Calu3 (cell line): ENCODE results near the gene PRORP. TPM values are rescaled to one million over a fixed set of nuclear protein-coding genes. Genes with fewer than 3 reads are reported as not detected.
A peak's percentile ranks its signal among the peaks of the same experiment; 100 is the strongest.

ENCODE experiments used
- BruUV-seq: library from RNA; stranded (reverse); fragments of 400-500 nt; replicated peaks from 2 replicates; lab custom pipeline; 2021; lab: Mats Ljungman, UMichigan
- CTCF ChIA-PET: fragments of 300-600 bp; sonication (Branson Sonifier 250); formaldehyde crosslinking; loops from one replicate; lab custom pipeline; 2022; ENCODE audit warnings: antibody characterized with exemption; lab: Charles Lee
- DNase-seq: peaks from one replicate; pipeline ENCODE4 v3.0.0; 2022
- H3K27ac Mint-ChIP-seq: one replicate; pipeline ENCODE4 v1.8.0; 2022; ENCODE audit warnings: mixed read lengths; ENCODE audit not compliant: unreplicated experiment
- H3K27me3 Mint-ChIP-seq: one replicate; pipeline ENCODE4 v1.8.0; 2022; ENCODE audit warnings: mixed read lengths; ENCODE audit not compliant: unreplicated experiment
- H3K36me3 Mint-ChIP-seq: one replicate; pipeline ENCODE4 v1.8.0; 2022; ENCODE audit warnings: mild to moderate bottlenecking, moderate library complexity, mixed read lengths; ENCODE audit not compliant: insufficient read depth, unreplicated experiment
- H3K4me1 Mint-ChIP-seq: one replicate; pipeline ENCODE4 v1.8.0; 2022; ENCODE audit warnings: mild to moderate bottlenecking, low read depth, mixed read lengths; ENCODE audit not compliant: unreplicated experiment
- H3K4me3 Mint-ChIP-seq: one replicate; pipeline ENCODE4 v1.8.0; 2022; ENCODE audit warnings: mild to moderate bottlenecking, low read depth, moderate library complexity, mixed read lengths; ENCODE audit not compliant: unreplicated experiment
- H3K9me3 Mint-ChIP-seq: one replicate; pipeline ENCODE4 v1.8.0; 2022; ENCODE audit warnings: low read depth, mixed read lengths; ENCODE audit not compliant: unreplicated experiment
- CTCF ChIP-seq: fragments of 200-600 bp; IDR thresholded peaks from one replicate; pipeline ENCODE4 v1.8.0; 2022; ENCODE audit warnings: antibody characterized with exemption; ENCODE audit not compliant: unreplicated experiment
- intact Hi-C: fragments of 100-400 bp; cut with micrococcal nuclease; formaldehyde crosslinking; loops from one replicate; pipeline ENCODE4 v1.10.0; 2022; ENCODE audit not compliant: unreplicated experiment
- total RNA-seq: library from RNA; stranded (reverse); gene quantifications from 2 replicates; pipeline ENCODE4 v1.2.3, GENCODE V29; 2022

PRORP gene
- total RNA-seq, 1 experiment from 2014 or later: 25.2 TPM

- no peak for TF ChIP-seq CTCF
- Mint-ChIP-seq H3K4me3 (no peak overlapping the region), H3K9me3 (no peaks in the 10 kb centered on the region), H3K36me3 (no peaks in the 10 kb centered on the region), H3K4me1 (peaks cover 52% of the 10 kb centered on the region), H3K27ac (peak overlapping the region; percentile 90), H3K27me3 (no peaks in the 10 kb centered on the region)
- DNase-seq: no peak
- intact Hi-C loops: no loop called here
- no TSS peak for BruUV-seq
- CTCF ChIA-PET: no interaction called here
These were observed 36.1 kb downstream of the PRORP start for GRCh38 chr14:35158491-35158890.

- intact Hi-C loops: no loop called here
- H3K27ac Mint-ChIP-seq: peak overlapping the region; percentile 90
- H3K4me1 Mint-ChIP-seq: peaks cover 52% of the 10 kb centered on the region
- BruUV-seq: no TSS peak
- no peaks in the 10 kb centered on the region for H3K36me3 Mint-ChIP-seq
- no peaks in the 10 kb centered on the region for H3K9me3 Mint-ChIP-seq
- H3K27me3 Mint-ChIP-seq: no peaks in the 10 kb centered on the region
- CTCF ChIA-PET: interaction anchor here (0.6 to 1.1 kb wide), 2 partner anchors 171 to 225 kb away, joined by 3 read pairs; no protein-coding TSS in a partner anchor
- no peak overlapping the region for H3K4me3 Mint-ChIP-seq
- no peak for TF ChIP-seq CTCF
- no peak for DNase-seq
These were observed 36.8 kb downstream of the PRORP start for GRCh38 chr14:35158951-35159653.

GRCh38 chr14:35159742-35160409 lies 37.5 kb downstream of the PRORP start:
- H3K9me3 Mint-ChIP-seq: no peaks in the 10 kb centered on the region
- peak overlapping the region; percentile 90 for H3K27ac Mint-ChIP-seq
- TF ChIP-seq CTCF: no peak
- H3K4me1 Mint-ChIP-seq: peaks cover 52% of the 10 kb centered on the region
- DNase-seq: peak; percentile 14
- CTCF ChIA-PET: interaction anchor here (0.6 to 1.1 kb wide), 2 partner anchors 38 to 224 kb away, joined by 3 to 4 read pairs; partner anchors contain the start of gene PPP2R3C
- BruUV-seq: no TSS peak
- H3K36me3 Mint-ChIP-seq: no peaks in the 10 kb centered on the region
- intact Hi-C loops: no loop called here
- H3K4me3 Mint-ChIP-seq: peak overlapping the region; percentile 37
- no peaks in the 10 kb centered on the region for H3K27me3 Mint-ChIP-seq

- DNase-seq: no peak
- no peaks in the 10 kb centered on the region for H3K36me3 Mint-ChIP-seq
- H3K4me3 Mint-ChIP-seq: no peak overlapping the region
- CTCF ChIA-PET: no interaction called here
- peak overlapping the region; percentile 56 for H3K27ac Mint-ChIP-seq
- BruUV-seq: no TSS peak
- TF ChIP-seq CTCF: no peak
- intact Hi-C loops: no loop called here
- H3K4me1 Mint-ChIP-seq: peaks cover 47% of the 10 kb centered on the region
- no peaks in the 10 kb centered on the region for H3K9me3 Mint-ChIP-seq
- H3K27me3 Mint-ChIP-seq: no peaks in the 10 kb centered on the region
These were observed 38.9 kb downstream of the PRORP start for GRCh38 chr14:35161231-35161630.
